ENCODE results near the gene MVD.

- no peak for TF ChIP-seq CTCF (IDR thresholded peaks at IDR 0.05)
- TF ChIP-seq POLR2A (IDR thresholded peaks at IDR 0.05), result no peak
Measured at GRCh38 chr16:88631384-88631783, 31.5 kb downstream of the MVD start.

All from right lobe of liver (tissue), 4 donors.